ENCODE measurements around the gene ZBTB20. TPM values are rescaled to one million over a fixed set of nuclear protein-coding genes. Genes with fewer than 3 reads are reported as not detected.
"Not testable (repeated sequence)": the region's sequence is repeated elsewhere in the genome, so short reads cannot be mapped to it uniquely, and the experiment has no call there.

The ZBTB20 gene
- total RNA-seq, 1 donor from 2014 or later: 11.2 TPM

- no peak overlapping the region for H3K4me3 ChIP-seq (ENCODE audit: low read depth, low read length)
- DNase-seq (ENCODE audit: low read depth): no peak
- no peak for TF ChIP-seq CTCF (conservative IDR thresholded peaks at IDR 0.05; ENCODE audit: low read depth, low read length)
These were observed 466.8 kb downstream of the ZBTB20 start for GRCh38 chr3:114680299-114680698.

GRCh38 chr3:114679773-114680172, 467.3 kb downstream of the ZBTB20 start:
- DNase-seq (ENCODE audit: low read depth); H3K4me3 ChIP-seq (ENCODE audit: low read depth, low read length): not testable (repeated sequence)

GRCh38 chr3:114675104-114675503, 472.0 kb downstream of the ZBTB20 start:
- no peak for TF ChIP-seq CTCF (conservative IDR thresholded peaks at IDR 0.05; ENCODE audit: low read depth, low read length)
- no peak for DNase-seq (ENCODE audit: low read depth)
- H3K4me3 ChIP-seq (ENCODE audit: low read depth, low read length): no peak overlapping the region

- no peak for DNase-seq (ENCODE audit: low read depth)
- TF ChIP-seq CTCF (conservative IDR thresholded peaks at IDR 0.05; ENCODE audit: low read depth, low read length): no peak
These were observed 473.1 kb downstream of the ZBTB20 start for GRCh38 chr3:114674036-114674435.

GRCh38 chr3:114673481-114673880, 473.6 kb downstream of the ZBTB20 start:
- no peak for DNase-seq (ENCODE audit: low read depth)
- no peak for TF ChIP-seq CTCF (conservative IDR thresholded peaks at IDR 0.05; ENCODE audit: low read depth, low read length)
- H3K4me3 ChIP-seq (ENCODE audit: low read depth, low read length): no peak overlapping the region

More at GRCh38 chr3:114674036-114674435, 473.1 kb downstream of the ZBTB20 start:
- H3K4me3 ChIP-seq (ENCODE audit: low read depth, low read length): no peak overlapping the region

- no peak for DNase-seq (ENCODE audit: low read depth)
- H3K4me3 ChIP-seq (ENCODE audit: low read depth, low read length): no peak overlapping the region
- no peak for TF ChIP-seq CTCF (conservative IDR thresholded peaks at IDR 0.05; ENCODE audit: low read depth, low read length)
These were observed 474.2 kb downstream of the ZBTB20 start for GRCh38 chr3:114672692-114673447.

GRCh38 chr3:114671741-114672510, 475.2 kb downstream of the ZBTB20 start:
- no peak for TF ChIP-seq CTCF (conservative IDR thresholded peaks at IDR 0.05; ENCODE audit: low read depth, low read length)
- H3K4me3 ChIP-seq (ENCODE audit: low read depth, low read length): no peak overlapping the region
- no peak for DNase-seq (ENCODE audit: low read depth)
